NOMO-1 treated with DMSO at 0.1 percent for 48 hours (cell line): ENCODE data around the gene C16orf89.
"Not testable (repeated sequence)": the region's sequence is repeated elsewhere in the genome, so short reads cannot be mapped to it uniquely, and the experiment has no call there.

ENCODE experiments used
- DNase-seq: peaks from one replicate; lab custom pipeline; 2025; ENCODE audit not compliant: unreplicated experiment; lab: John Stamatoyannopoulos, UW

The C16orf89 gene

DNA sequence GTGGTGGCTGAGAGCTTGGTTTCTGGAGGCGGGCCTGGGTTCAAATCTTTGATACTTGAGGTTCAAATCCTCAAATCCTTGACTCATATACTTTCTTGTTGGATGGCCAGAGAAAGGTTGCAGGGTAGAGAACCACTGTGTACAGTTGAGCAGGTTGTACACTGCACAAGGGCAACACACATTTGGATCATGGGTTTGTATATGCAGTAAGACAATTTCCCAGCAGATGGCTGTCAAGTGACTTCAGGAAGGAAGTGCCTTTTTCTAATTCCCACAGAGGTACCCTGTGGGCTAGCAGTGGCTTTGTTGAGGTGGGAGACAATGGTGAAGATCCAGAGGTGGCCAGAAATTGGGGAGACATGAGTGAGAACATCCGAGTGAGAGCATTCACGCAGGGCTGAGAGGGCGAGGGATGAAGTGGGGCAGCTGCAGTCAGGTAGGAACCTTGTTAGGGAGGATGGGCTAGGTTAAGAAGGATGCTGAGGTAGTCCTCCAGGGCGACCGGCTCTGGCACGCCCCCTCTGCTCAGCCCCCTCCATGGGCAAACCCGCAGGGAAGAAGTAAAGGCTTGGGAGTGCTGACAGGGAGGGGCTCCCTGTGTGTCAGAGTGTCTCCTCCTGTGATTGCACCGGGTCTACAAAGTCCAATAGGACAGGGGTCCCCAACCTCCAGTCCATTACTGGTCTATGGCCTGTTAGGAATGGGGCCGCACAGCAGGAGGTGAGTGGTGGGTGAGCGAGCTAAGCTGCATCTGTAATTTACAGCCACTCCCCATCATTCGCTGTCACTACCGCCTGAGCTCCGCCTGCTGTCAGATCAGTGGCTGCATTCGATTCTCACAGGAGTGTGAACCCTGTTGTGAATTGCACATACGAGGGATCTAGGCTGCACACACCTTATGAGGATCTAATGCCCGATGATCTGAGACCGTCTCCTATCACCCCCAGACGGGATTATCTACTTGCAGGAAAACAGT, 2.7 kb downstream of the C16orf89 start:
- no peak for DNase-seq

DNA sequence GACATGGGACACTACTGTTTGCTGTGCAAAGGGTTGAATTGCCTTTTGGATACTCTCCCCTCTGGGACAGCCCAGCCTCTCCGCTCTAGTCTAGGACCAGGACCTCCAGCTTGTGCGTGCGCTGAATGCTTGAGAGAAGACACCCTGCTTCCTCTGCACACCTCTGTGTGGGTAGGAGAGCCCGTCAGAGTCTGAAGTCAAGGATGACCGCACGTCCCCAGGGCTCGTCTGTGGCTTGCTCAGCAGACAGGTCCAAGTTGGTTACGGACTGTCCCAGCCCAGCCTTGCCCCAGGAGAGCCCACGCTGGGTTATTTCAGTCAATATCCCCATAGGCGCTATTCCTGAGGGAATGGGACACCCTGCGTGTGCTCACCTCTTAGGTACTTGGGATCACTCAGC, 3.7 kb downstream of the C16orf89 start:
- no peak for DNase-seq

DNA sequence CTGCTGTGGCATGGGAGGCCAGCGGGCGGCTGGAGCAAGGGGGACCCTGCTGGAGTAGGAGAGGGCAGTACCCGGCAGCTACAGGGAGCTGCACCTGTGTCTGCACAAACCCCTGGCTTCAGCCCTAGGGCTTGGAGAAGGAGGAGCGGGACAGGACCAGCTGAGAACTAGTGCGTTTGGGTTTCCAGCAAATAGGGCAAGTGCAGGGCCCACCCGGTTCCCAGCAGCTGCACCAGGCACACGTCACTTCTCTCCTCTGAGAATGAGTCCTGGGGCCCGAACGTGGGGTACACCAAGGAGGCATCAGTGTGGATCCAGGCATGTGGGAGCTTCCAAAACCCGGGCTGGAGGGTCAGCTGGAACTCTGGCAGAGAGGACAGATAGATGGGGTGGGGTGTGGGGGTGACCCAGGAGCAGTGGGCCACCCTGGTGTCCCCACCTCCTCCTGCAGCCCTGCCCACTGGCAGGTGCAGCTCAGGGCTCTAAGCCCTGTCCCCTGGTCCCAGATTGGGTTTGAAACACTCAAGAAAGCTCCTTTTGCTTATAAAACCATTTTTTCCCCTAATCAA, 5.6 kb downstream of the C16orf89 start:
- no peak for DNase-seq

DNA sequence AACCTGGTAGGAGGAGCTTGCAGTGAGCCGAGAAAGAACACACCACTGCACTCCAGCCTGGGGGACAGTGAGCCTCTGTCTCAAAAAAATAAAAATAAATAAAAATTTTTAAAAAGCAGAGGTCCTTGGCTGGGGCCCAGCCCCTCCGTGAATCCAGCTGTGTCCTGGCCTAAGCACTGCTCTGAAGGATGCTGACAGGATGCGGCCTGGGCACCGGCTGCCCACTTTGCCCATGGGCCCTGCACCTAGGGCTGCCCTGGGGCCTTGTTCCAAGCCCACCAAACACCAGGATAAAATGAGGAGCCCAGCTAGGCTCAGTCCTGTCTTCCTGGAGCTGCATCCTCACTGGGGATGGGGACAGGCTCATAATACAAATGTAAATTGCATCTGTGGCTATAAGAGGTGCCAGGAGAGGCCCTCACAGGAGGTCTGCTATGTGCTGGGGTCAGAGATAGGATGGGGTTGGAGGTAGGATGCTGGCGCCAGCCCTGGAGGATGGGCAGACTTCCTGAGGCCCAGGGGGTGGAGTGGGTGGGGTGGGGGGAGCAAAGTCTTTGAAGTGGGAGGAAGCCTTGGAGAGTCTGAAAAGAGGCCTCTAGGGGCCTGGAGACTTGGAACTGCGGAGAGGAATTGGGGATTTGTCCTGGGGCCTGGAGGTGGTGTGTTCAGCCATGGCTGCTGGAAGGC, 6.2 kb downstream of the C16orf89 start:
- no peak for DNase-seq

DNA sequence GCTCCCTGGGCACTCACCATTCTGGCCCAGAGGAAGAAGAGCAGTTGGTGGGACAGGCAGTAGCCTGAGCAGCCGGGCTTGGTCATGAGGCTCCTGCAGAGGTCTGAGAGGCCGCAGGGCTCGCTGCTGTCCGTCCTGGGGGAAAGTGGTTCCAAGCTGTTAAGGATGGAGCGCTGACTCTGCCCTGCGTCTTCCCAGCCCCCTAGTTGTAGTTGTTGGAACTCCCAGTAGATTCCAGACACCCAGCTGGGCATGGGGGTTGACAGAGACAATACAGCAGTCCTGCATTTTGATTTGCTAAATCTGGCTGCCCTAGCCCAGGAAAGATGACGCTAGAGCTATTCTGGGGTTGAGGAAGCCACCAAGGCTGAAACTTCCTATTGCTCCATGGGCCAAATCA, 7.3 kb downstream of the C16orf89 start:
- DNase-seq: no peak

DNA sequence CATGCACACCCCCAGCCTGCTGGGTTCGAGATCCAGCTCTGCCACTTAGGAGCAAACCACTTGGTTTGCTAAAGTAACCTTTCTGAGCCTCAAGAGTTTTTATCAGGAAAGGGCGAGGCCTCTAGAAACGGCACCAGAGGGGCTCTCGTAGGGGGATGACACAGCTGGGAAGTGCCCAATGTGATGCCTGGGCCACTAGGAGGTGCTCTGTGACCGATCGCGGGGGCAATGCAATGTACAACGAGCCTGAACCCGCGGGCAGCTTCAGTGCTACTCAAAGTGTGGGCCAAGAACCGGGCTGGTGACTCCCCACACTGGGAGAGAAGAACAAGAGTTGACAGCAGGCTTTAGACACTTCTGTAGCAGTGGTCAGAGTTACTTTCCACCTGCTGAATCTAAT, 9.4 kb downstream of the C16orf89 start:
- DNase-seq: peak; percentile 36

DNA sequence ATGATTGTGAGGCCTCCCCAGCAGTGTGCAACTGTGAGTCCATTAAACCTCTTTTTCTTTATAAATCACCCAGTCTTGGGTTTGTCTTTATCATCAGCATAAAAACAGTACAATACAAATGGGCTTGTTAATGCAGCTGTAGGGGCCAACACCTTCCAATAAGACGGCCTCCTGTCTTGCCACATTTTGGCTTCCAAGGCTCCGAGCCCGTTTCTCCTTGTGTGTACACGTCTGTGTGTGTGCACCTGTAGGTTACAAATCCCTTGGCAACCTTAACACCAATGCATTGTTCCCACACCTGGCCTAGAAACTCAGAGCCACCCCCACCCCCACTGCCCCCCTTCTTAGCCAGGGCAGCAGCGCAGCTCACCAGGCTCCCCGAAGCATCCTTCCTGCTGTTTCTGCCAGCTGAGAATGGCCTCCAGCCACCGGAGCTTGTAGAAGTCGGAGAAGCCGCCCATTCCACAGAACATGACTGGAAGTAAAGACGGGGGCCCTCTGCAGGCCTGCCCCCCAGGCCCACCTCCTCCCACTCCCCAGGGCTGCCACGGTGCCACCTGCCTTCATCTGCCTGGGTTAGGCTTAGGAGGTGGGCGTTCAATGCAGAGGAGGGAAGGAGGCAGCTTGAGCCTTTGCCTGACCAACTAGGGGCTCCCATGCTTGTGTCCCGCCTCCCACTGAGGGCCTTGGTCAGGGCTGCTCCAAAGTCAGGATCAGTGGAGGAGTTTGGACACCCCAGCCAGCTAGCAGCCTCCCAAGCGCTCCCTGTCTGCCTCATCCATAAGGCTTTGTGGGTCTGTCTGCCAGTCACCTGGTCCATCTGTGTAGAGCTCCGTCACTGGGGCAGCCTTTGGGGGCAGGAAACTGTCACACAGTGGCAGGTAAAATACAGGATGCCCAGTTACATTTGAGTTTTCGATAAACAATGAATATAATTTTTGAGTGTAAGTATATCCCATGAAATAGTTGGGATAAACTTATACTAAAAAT, 10.6 kb downstream of the C16orf89 start:
- DNase-seq: no peak

DNA sequence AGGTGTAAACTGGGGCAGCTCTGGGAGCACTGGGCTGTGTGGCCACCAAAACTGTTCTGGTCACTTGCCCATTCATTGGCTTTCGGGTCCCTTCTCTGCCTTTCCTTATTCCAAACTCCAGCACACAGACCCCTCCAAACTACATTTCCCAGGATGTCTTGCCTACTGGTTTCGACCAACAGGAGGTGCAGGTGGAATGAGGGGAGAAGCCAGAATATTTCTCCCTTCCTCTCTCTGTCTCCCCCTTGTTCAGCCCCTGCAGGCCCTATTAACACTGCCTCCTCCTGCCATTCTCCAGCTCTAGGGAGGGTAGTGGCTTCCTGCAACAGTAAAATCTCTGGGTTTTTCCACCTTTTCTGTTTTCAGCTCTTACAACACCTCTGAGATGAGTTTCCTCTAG, 18.8 kb downstream of the C16orf89 start:
- no peak for DNase-seq

DNA sequence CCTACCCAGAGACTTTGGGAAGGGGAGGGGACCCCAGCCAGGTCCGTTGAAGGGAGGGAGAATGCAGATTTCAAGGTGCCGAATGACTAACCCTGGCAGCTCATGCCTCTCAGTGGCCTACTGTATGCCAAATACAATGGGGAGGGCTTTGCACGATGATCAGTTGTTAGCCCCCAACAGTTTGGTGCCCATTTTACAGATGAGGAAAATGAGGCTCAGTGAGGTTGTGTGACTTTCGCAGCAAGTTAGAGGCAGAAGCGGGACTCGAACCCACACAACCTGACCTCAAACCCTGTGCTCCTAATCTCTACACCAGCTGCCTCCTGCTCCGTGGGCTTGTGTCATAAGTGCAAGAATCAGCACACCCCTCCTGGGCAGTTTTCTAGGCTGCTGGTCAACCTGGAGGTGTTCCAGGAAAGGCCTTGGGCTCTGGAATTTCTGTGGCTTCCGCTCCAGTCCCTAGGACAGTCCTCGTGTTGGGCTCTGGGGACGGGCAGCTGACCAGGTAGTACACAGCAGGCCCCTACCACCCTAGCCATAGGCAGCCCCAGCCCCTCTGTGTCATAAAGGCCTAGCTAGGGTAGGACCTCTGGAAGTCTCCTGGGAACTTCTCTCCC, 20.1 kb downstream of the C16orf89 start:
- no peak for DNase-seq

DNA sequence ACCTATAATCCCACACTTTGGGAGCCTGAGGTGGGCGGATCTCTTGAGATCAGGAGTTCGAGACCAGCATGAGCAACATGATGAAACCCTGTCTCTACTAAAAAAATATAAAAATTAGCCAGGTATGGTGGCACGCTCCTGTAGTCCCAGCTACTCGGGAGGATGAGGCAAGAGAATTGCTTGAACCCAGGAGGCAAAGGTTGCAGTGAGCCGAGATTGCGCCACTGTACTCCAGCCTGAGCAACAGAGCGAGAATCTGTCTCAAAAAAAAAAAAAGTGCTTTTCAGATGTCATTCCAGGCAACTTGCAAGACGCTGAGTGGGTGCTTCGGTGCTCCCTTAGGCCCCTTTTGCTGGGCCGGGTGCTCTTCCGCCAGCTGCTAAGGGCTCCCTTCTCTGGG, 21.2 kb downstream of the C16orf89 start:
- DNase-seq: not testable (repeated sequence)

DNA sequence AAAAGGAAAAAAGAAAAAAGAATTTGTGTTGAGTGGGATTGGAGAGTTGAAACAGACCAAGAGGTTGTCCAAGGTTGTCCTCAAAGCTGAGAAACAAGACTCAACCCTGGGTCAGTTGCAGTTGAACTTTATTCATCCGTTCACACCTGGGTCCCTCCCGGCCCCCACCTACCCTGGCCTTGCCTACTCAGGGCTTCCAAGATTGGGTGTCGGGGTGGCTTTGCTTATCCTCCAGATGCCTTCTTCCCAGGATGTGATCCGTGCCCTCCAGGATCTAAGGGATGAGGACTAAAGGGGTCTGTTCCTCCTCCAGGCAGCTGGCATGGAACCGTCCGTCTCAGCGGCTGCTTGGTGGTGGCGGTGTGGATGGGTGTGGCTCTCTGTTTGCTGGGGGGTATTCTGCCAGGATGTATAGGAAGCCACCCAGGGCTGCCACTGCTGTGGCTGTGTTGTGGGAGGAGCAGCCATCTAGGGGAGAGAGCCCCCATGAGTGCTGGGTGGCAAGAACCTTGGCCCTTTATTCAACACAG, 21.7 kb downstream of the C16orf89 start:
- no peak for DNase-seq

DNA sequence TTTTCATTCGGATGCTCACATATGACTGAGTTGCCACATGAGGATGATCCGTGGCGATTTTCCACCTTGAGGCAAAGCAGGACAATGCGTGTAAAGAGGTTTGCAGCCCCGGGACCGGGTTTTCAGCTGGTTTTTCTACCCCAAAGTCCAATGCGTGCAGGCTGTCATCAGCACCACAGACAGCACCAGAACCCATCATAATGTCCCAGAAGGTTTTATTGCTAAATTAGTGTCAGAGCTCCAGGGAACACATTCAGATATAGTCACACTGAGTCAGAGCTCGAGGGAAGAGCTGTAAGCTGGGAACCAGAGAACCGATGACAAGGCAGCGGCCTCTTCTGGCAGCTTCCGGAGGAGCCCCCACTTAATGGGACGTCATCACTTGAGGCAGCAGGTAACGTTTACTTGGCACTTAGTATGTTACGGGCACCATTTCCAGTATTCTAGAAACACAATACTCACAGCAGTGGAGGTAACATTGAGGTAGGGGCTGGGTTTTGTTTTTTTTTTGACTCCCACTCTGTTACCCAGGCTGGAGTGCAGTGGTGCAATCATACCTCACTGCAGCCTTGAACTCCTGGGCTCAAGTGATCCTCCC, 23.1 kb downstream of the C16orf89 start:
- no peak for DNase-seq

DNA sequence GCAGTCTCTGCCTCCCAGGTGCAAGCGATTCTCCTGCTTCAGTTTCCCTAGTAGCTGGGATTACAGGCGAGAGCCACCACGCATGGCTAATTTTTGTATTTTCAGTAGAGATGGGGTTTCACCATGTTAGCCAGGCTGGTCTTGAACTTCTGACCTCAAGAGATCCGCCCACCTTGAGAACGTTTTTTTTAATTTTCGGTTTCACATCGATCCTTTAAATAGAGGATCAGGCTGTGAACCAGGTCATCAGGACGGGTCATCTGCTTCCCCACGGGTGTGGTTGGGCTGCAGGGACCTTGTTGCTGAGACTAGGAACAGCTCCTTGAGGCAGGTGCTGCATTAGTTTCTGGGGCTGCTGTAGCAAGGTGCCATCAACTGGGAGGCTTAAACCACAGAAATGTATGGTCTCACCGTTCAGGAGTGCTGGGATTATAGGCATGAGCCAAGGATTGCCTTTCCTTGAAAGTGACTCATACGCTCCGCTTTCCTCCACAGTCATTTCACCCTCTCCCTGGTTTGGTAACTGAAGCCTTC, 24.1 kb downstream of the C16orf89 start:
- no peak for DNase-seq

DNA sequence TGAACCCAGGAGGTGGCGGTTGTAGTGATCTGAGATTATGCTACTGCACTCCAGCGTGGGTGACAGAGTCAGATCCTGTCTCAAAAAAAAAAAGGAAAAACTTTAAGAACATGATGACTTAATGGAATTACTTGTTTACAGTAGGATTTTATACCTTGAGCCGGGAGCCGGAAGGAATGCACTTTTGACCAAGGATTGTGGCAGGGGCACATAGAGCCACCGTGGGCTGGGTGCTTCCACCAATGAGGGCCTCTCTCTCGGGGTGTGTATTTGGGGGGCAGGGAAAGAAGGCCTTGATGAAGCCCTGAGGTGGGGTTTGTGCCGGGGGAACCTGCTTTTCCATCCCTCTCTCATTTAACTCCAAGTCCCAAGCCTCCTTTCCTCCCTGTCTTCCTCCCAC, 25.3 kb downstream of the C16orf89 start:
- no peak for DNase-seq

DNA sequence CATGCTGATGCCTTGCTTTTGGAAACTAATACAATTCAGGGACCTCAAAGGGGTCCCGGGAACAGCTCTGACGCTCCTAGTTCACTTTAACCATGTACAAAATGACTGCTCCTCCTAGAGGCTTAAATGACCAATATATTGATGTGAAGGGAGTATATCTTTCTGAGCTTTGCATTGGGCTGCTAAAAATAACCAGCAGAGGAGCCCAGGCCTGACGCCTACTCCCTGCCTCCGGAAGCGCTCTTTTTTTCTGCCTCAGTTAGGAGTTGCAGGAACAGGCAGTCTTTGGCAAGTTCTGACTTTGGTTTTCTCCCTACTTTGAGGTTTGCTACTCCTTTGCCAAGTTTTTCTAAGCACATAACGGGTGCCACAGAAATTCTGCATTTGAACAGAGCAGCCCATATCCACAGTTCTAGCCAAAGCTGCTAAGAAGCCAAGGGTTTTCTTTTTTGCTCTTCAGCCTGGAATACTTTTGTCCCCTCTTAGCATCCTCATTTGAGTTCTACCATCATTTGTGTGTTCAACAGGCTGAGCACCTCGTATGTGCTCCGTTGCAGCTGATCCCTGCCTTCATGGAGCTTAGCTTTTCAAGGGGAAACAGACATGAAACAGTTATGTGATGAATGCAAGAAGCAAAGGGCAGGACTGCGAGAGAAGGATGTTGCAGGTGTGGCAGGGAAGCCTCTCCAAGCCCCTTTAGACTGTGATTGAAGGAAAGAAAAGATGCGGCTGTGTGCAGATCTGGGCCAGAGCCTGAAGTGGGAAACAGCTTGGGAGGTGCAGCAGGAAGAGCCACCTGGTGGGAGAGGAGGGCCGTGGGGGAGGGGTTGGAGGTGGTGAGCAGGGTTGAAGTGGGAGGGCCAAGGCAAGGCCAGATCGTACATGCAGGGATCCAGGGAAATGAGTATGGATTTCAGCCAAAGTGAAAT, 29.3 kb downstream of the C16orf89 start:
- no peak for DNase-seq

DNA sequence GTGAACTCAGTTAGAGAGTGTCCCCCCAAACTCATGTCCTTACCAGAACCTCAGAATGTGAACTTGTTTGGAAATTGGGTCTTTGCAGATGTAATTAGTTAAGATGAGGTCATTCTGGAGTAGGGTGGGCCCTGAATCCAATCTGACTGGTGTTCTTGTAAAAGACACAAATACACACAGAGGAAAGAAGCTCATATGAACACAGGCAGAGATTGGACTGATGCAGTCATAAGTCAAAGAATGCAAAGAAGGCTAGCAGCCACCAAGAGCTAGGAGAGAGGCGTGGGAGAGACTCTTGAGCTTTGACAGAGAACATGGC, 29.9 kb downstream of the C16orf89 start:
- no peak for DNase-seq

DNA sequence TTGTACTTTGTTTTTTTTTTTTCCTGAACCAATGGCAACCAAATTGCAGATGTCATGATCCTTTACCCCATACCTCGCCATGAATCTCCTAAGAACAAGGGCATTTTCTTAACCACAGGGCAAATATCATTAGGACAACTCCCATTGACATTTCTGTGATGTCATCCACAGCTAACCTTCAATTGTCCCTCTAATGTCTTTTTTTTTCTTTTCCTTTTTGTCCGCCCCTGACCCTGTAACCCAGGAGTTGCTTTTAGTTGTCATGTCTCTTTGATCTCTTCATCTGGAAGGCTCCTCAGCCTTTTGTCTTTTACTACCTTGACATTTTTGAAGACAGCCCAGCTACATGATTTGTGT, 31.6 kb downstream of the C16orf89 start:
- DNase-seq: no peak
